GM19438 (cell line): ENCODE data around the gene CAMTA1.
A peak's percentile ranks its signal among the peaks of the same experiment; 100 is the strongest.
"Not testable (repeated sequence)": the region's sequence is repeated elsewhere in the genome, so short reads cannot be mapped to it uniquely, and the experiment has no call there.

Experiments used
- ATAC-seq: cut with Tn5 transposase; IDR thresholded peaks from one replicate; pipeline ENCODE4 v1.9.1; 2021; ENCODE audit warnings: low read depth; ENCODE audit not compliant: unreplicated experiment

CAMTA1 gene

GRCh38 chr1:7704214-7705047 lies 919.2 kb downstream of the CAMTA1 start:
- ATAC-seq = peak; percentile 96

DNA sequence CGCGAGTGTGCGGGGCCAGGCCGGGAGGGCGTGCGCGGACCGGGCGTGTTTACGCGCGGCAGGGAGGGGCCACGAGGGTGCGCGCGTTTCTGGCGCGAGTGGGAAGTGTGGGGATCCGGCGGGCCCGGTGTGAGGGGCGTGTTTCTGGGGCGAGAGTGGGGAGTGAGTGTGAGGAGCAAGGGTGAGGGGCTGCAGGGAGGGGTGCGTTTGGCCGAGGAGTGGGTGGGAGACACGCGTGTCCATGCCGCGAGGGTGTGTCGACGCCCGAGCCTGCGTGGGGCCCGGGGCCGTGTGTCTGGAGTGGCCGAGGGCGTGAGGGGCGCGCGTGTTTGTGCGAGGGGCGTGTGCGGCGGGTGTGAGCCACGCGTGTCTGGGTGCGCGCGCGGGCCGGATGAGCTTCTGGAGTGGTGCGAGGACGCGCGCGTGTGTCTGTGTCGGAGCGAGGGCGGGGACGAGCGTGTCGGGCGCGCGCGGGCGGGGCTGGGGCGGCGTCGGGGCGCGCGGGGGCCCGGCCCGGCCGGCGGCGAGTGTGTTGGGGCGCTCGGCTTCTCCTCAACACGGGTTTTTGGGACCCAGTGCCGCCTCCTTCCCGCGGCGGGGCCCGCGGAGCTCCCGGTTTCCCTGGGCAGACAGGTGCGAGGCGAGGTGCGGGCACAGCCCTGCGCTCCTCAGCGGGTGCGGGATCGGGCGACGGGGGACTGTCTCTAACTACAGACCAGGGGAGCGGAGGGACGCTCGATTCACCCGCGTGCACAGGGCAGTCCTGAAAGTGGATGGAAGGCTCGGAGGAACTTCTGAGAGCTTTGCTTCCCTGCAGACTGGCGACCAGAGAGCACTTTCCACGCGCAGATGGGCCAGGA lies 920.0 kb downstream of the CAMTA1 start:
- ATAC-seq = no peak

- no peak for ATAC-seq
These were observed 920.6 kb downstream of the CAMTA1 start for GRCh38 chr1:7705908-7706216.

DNA sequence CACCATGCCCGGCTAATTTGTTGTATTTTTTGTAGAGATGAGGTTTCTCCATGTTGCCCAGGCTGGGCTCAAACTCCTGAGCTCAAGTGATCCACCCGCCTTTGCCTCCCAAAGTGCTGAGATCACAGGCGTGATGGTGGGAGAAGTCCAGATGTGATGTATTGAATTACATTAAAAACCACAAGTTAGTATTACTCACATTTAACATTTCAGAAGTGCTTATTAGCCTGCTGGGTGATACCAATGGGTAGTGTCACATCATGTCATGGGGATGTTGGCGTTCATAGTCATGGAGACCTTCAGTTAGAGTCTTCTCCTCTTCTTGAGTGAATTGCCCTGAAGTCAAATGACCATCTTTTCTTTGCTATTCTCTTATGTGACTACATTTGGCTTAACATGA lies 922.3 kb downstream of the CAMTA1 start:
- ATAC-seq = no peak

DNA sequence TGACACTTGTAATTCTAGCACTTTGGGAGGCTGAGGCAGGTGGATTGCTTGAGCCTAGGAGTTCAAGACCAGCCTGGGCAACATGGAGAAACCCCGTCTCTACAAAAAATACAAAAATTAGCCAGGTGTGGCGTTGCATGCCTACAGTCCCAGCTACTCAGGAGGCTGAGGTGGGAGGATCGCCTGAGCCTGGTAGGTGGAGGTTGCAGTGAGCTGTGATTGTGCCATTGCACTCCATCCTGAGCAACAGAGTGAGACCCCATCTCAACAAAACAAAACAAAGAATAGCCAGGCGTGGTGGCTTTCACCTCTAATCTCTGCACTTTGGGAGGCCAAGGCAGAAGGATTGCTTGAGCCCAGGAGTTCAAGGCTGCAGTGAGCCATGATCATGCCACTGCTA lies 922.8 kb downstream of the CAMTA1 start:
- not testable (repeated sequence) for ATAC-seq

- no peak for ATAC-seq
These were observed 925.6 kb downstream of the CAMTA1 start for GRCh38 chr1:7710859-7711258.

- ATAC-seq = no peak
These were observed 927.6 kb downstream of the CAMTA1 start for GRCh38 chr1:7712731-7713323.

- ATAC-seq = no peak
These were observed 931.3 kb downstream of the CAMTA1 start for GRCh38 chr1:7716506-7716905.

DNA sequence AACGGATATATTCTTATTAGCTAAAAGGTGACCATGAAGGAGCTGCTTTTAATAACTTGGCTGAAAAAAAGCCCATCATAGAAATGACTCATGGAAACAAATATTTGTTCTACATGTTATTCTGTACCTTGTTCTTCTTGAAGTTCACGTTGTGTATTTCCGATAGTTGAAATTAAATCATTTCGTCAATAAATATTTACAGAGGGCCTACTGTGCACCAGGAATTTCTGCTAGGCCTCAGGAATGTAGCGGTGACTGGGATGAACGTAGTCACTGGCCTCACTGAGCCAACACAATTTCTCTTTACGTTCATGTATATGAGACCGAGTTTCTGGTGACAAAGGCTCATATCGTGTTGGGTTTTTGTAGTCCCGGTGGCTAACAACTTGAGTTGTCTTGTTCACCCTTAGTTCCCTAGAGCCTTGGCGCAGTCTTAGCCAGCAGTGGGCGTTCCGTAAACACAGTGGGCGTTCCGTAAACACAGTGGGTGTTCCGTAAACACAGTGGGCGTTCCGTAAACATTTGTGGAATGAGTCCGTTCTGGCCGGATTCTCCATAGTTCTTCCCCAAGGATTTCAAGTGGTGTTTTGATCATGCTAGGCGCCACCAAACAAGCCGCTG lies 932.6 kb downstream of the CAMTA1 start:
- no peak for ATAC-seq

DNA sequence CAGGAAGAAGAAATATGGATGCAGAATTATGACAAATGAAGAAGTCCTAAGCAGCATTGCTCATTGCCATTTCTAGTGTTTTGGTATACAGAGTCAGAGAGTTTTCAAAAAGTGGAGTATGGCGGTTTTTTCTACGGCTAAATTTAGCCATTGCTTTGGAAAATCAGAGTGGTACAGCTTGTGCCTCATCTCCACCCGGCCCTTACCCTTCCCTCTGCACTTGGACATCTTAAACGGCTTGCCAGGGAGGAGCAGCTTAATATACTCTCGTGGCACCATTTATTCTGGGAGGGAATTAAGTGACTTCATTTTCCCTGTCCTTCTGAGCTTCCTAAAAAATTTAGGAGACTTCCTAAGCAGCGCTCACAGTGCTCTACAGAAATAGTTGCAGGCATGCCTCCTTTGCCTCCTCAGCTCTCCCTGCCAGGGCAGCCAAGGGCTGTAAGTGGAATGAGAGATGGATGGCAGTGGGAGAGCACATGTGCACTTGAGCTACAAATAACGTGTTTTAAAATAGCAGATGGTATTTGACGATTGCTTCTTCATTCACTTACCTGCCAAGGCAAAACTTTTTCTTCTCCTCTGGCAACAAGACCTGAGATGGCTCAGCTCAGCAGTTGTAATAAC lies 934.3 kb downstream of the CAMTA1 start:
- ATAC-seq = no peak

GRCh38 chr1:7721940-7722669 lies 936.9 kb downstream of the CAMTA1 start:
- no peak for ATAC-seq

GRCh38 chr1:7722670-7723012 lies 937.4 kb downstream of the CAMTA1 start:
- ATAC-seq = no peak

DNA sequence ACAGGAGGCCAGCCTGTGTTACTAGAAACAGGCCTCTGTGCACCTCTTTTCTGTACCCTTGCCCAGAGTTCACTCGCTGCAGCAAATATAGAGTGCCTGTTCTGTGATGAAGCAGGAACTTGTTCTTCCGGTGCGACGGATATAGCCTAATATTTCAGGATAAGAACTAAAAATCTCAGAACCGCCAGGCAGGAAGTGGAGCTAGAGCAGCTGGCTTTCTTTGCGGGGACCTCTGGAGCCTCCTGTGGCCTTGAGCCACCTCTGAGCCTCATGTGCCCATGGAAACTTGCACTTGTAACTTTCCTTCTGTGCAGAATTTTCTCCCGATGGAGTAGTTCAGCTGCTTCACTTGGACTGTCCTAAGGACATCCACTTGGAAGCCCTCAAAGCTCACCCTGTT lies 941.4 kb downstream of the CAMTA1 start:
- ATAC-seq = no peak

DNA sequence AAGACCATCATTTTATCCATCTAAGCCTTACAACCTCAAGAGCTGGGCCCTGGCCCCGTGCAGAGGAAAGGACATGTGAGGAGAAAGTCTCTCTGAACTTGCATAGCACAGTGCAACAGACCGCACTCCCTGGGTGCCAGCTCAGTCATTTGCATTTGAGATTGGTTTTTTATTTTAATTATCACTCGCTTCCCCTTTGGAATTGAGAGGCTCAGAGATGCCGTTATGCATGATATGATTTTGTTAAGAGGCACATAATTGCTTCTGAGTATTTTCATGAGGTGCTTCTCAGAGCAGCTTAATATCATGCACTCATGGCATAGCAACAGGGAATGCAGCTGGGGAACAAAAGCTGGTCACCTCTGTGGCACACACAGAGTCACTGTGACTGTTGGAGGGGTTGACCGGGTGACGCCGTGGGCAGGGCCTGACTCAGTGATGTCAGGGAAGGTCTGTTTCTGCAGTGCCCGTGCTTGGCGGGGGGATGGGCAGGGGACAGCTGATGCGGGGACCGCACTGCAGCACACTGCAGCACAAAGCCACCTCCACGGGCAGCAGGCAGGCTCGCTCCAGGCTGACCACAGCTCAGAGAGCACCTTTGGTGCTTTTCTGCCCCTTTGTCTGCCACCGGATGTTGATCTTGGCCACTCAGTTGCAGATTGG lies 942.7 kb downstream of the CAMTA1 start:
- ATAC-seq = no peak

GRCh38 chr1:7729761-7730160 lies 944.5 kb downstream of the CAMTA1 start:
- ATAC-seq = no peak

GRCh38 chr1:7732331-7732730 lies 947.1 kb downstream of the CAMTA1 start:
- no peak for ATAC-seq

GRCh38 chr1:7733276-7733675 lies 948.0 kb downstream of the CAMTA1 start:
- ATAC-seq = no peak

DNA sequence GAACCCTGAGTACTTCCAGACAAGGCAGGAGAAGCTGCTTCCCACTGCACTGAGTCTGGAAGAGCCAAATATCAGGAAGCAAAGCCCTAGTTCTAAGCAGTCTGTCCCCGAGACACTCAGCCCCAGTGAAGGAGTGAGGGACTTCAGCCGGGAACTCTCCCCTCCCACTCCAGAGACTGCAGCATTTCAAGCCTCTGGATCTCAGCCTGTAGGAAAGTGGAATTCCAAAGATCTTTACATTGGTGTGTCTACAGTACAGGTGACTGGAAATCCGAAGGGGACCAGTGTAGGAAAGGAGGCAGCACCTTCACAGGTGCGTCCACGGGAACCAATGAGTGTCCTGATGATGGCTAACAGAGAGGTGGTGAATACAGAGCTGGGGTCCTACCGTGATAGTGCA lies 952.8 kb downstream of the CAMTA1 start:
- no peak for ATAC-seq

DNA sequence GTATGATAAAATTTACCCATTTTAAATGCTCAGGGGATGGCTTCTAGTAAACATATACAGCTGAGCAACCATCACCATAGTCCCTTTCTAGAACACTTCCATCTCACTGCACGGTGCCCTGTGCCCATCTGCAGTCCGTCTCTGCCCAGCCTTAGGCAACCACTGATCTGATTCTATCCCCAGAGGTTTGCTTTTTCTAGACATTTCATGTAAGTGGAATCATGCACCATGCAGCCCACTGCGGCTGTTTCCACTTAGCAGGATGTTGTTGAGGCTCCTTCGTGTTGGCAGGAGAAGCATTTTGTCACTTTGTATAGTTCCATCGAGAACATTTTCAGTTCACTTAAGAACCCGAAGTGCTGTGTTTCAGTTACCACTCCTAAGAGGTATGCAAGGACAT lies 958.1 kb downstream of the CAMTA1 start:
- ATAC-seq = no peak

GRCh38 chr1:7744882-7745281 lies 959.6 kb downstream of the CAMTA1 start:
- ATAC-seq = no peak
